HEK293 (cell line): ENCODE data around the gene HOXD10.

Source experiments
- KLF10 ChIP-seq: fragments of 450-650 bp; IDR thresholded peaks from 2 replicates; pipeline ENCODE4 v1.5.1; 2018; ENCODE audit warnings: missing biosample characterization, mild to moderate bottlenecking, missing genetic modification characterization
- ZNF174 ChIP-seq: fragments of 450-650 bp; formaldehyde crosslinking; IDR thresholded peaks from 2 replicates; pipeline ENCODE4 v1.5.0; 2017; ENCODE audit warnings: missing biosample characterization, mild to moderate bottlenecking, missing genetic modification characterization
- ZNF768 ChIP-seq: fragments of 450-650 bp; formaldehyde crosslinking; IDR thresholded peaks from 2 replicates; pipeline ENCODE4 v1.5.1; 2018; ENCODE audit warnings: missing biosample characterization, mild to moderate bottlenecking, missing genetic modification characterization

GRCh38 chr2:176072292-176072669 lies 44.3 kb upstream of the HOXD10 start:
- TF ChIP-seq KLF10 (tag by site-specific recombination) (no peak), ZNF174 (tag by site-specific recombination) (no peak), ZNF768 (tag by site-specific recombination) (no peak)
